GM12891 (cell line): ENCODE measurements around the gene CALCOCO1.

Experiments used
- DNase-seq: peaks from one replicate; pipeline ENCODE4 v3.0.0; 2011; ENCODE audit warnings: low spot score; ENCODE audit not compliant: insufficient read length
- FAIRE-seq: peaks from 2 replicates; lab custom pipeline; 2011; peaks lifted over from hg19 to GRCh38; lab: Jason Lieb, UNC
- PAX5 ChIP-seq: IDR thresholded peaks from 2 replicates; pipeline ENCODE4 v1.6.1; 2011; ENCODE audit warnings: low read length, moderate library complexity, mild to moderate bottlenecking; ENCODE audit not compliant: insufficient read depth, severe bottlenecking
- POLR2A ChIP-seq: IDR thresholded peaks from 2 replicates; pipeline ENCODE4 v1.6.1; 2011; ENCODE audit warnings: low read depth, low read length, control low read depth
- POLR2AphosphoS5 ChIP-seq: IDR thresholded peaks from 2 replicates; pipeline ENCODE4 v1.6.1; 2011; ENCODE audit warnings: low read depth, low read length, control low read depth
- POU2F2 ChIP-seq: IDR thresholded peaks from 2 replicates; pipeline ENCODE4 v1.6.1; 2011; ENCODE audit warnings: low read depth, mild to moderate bottlenecking, control low read depth, low read length, moderate library complexity
- SPI1 ChIP-seq: IDR thresholded peaks from 2 replicates; pipeline ENCODE4 v1.6.1; 2011; ENCODE audit warnings: low read depth, low read length, control low read depth
- TAF1 ChIP-seq: IDR thresholded peaks from 2 replicates; pipeline ENCODE4 v1.6.1; 2011; ENCODE audit warnings: low read depth, low read length, control low read depth

The CALCOCO1 gene

DNA sequence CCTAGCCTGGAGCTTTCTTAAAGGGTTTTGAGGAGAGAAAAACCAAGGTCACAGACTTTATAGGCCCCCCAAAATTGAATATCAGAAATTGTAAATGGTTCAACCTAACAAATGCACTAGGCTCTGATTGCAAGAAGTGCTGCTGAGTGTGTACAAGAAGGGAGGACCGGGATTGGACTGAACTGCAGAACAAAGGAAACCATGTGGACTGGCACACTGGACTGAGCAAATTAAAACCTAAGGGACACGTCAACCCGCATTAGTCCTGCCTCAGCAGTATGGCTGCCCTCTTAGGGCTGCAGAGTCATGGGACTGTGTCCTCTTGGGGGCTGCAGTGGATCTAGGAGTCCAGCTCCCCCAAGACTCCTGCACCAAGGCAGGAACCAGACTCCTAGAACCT, 25.4 kb upstream of the CALCOCO1 start:
- FAIRE-seq (no peak), DNase-seq (no peak)
- TF ChIP-seq PAX5 (no peak), POU2F2 (no peak), SPI1 (no peak), POLR2AphosphoS5 (no peak), POLR2A (no peak), TAF1 (no peak)

DNA sequence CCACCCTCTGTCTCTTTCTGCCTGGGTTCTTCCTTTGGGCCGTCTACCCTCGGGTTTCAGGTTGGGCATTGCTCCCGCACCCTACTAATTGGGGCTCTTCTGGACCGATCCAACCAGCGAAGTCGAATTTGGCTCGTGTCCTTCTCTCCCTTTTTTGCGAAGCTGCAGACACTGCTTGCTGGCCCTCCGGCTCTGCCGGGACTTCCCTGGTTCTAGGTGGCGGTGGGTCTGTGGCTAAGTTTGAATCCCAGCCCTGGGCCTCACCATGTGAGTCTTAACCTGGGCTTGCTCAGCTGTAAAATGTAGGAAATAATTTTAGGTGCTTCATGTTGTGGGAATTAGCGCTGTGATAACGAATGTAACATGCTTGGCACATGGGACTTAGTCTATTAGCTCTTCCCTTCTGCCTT, 24.9 kb upstream of the CALCOCO1 start:
- no peak for DNase-seq
- FAIRE-seq: peak; percentile 60
- TF ChIP-seq POU2F2: no peak
- TF ChIP-seq TAF1: no peak
- no peak for TF ChIP-seq PAX5
- no peak for TF ChIP-seq SPI1
- no peak for TF ChIP-seq POLR2AphosphoS5
- no peak for TF ChIP-seq POLR2A

DNA sequence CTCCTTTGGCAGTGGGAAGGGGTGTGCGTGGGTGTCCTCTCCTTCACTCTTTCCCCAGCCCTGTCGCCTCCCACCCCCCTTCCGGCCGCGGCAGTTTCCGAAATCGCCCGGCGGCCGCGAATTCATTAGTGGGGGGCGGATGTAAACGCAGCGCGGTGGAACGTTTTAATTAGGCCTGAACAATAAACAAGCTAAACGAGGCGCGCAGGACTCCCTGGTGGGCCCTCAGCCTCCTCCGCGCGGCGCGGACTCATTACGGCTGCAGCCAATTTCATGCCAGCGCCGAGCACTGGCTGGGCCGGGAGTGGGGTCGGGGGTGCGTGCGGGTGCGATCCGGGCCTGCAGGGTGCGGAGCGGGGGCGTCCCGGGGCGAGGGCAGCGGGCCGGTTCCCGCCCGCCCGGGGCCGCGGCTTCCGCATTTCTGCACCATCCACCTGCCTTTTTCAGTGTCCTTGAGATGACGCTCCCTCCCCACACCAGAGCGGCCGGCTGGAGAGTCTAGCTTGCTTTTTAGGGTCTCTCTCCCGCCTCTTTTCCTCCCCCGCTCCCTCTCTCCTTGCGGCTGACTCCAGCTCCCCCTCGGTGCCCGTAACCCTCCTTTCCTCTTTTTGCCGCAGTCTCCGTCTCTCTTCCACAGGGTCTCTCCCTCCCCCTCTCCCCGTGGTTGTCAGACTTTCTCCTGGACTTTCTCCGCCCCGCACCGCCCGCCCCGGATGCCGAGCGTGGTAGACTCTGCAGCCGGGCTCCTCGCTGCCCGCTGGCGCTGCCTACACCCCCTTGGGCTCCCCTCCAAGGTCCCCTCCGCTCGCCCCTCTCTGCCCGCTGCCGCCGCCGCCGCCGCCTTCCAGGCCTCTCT, 24.3 kb upstream of the CALCOCO1 start, which contains the start of gene CISTR:
CISTR (minus strand) TSS at position 644 of the 856 bp plus-strand sequence.
- FAIRE-seq (no peak), DNase-seq (peak; percentile 51)
- no peak for TF ChIP-seq POLR2AphosphoS5
- TF ChIP-seq POU2F2: no peak
- peak; percentile 72 for TF ChIP-seq SPI1
- TF ChIP-seq POLR2A: no peak; the same call in 1 of the 2 replicates
- TF ChIP-seq PAX5: peak; percentile 83
- TF ChIP-seq TAF1: no peak

DNA sequence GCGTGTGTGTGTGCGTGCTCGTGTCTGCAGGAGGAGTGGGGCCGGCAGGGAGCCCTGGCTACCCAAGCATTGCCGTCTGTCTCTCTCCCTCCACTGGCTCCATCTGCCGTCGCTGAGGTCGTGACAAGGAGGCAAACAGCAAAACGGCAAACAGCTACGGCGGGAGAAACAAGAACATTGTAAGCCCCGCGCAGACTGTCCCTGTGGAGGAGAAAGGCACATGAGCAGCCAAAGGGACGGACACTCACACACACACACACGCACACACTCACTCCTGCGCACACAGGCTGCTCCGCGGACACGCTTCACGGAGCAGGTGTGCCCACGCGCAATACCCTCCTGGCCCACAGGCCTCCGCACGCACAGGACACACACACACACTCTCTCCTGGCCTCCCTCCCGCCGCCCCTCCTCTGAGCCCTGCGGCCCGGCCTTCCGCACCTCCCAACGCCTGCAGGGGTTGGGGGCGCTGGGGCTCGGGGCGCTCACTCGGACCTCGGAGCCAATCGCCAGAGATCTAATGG, 23.6 kb upstream of the CALCOCO1 start:
- TF ChIP-seq TAF1 (no peak), POLR2AphosphoS5 (no peak), PAX5 (peak; percentile 82), POU2F2 (peak; percentile 36; the same call in 1 of the 2 replicates), SPI1 (no peak), POLR2A (no peak)
- DNase-seq (peak; percentile 41), FAIRE-seq (peak; percentile 93)

DNA sequence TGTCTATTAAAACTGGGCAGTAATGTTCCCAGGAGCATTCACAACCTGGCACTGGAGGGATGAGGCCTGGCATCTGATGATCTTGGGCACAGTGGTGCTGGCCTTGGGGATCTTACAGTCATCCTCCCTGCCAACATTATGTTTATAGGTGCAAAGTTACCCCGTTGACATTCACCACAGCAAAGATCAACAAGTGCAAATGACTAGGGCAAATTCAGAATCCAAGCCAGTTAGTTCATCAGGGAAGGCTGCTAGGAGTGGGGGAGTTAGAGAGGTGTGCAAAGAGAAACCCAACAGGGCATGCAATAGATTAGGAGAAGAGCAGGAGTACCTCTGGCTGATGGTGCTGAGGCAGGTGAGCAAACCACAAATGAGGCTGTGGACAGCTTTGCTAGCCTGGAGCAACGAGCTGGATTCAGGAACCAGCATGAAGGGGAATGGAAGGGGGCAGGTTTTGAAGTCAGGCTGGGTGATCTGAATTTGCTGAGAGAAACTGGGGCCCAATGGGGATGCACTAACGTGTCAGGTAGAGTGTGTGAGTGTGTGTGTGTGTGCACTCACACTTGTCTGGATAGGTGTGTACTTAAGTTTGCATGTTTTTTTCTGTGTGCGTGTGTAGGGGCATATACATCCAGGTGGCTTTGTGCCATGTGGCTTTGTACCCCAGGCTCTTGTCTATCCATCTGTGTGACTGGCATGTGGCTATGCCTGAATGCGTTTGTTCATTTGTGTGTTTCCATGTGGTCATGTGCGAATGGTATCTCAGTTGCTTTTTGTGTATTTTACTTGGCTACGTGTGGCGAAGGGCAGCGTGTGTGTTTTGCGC, 22.9 kb upstream of the CALCOCO1 start:
- DNase-seq: no peak
- TF ChIP-seq PAX5 (no peak), SPI1 (no peak), POLR2AphosphoS5 (no peak), TAF1 (no peak), POLR2A (no peak), POU2F2 (no peak)
- FAIRE-seq: no peak

DNA sequence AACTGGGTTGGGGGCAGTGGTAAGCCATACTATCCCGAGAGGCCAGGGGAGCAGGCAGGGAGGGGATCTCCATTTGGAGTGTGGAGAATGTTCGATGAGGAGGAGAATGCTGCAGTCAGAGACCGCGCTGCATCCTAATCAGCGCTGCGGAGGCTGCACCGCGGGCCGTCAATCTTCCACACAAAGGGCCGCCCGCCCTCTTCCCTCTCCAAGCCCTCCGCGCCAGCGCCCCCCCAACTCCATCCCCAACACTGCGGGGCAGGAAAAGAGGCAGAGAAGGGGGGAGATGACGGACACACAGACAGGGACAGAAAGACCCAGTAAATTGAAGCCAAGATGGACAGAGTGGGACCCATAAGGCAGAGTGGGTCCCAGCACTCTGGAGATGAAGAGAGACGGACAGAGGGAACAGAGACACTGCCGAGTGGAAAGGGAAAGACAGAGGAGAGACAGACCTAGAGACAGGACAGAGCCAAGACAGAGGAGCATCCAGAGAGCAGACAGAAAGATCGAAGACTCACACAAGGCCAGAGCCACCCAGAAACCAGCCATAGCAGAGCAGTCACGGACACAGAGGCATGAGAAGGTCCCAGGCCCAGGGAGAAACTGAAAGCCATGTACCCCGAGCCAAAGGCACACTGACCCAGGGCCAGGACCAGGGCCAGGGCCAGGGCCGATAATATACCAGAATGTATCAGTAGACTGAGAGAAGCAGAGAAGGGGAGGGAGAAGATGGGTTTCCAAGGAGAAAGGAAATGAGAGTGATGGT, 21.0 kb upstream of the CALCOCO1 start:
- TF ChIP-seq SPI1 (no peak), POLR2A (no peak), PAX5 (no peak), TAF1 (no peak), POU2F2 (no peak), POLR2AphosphoS5 (no peak)
- DNase-seq (no peak), FAIRE-seq (no peak)

DNA sequence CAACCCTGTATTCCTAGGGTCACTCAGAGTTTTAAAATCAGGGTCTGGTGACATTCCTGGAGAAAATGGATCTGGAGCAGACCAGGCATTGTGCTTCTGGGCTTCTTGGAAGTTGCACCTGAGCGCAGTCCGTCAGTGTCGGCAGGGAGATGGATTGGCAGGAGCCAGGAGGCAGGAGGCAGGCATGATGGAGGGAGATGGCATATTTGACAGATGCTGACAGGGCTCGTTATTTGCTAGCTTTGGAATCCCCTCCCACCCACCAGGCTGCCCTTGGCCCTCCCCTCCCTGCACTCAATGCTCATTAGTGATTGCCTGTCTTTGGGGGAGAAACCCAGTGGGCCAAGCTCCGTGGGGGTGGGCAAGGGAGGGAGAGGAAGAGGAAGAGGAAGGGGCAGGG, 19.8 kb upstream of the CALCOCO1 start:
- DNase-seq (no peak), FAIRE-seq (no peak)
- no peak for TF ChIP-seq POLR2A

DNA sequence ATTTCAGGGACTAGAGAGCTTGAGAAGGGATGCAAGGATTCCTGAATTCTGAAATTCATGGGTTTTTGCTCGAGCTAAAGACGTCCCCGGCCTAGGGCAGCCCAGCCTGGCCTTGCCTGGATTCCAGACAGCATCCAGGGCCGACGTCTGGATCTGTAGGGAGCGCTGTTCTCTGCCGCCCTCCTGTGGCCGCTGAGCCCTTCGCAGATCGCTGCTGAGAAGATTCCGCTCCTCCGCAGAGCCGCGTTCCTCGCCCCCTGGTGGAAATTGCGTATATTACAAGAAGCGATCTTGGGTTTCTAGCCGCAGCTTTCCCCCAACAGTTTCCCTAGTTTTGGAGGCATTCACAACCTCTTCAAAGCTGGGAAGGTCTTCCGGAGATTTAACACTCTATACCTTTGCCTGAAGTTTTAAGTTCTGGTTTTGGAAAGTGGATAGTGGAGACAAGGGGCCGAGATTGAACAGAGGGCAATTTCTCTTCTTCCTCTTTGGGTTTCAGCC, 19.4 kb upstream of the CALCOCO1 start:
- TF ChIP-seq PAX5: no peak
- TF ChIP-seq POU2F2: peak; percentile 74; the same call in 1 of the 2 replicates
- peak; percentile 72 for FAIRE-seq
- peak; percentile 71 for DNase-seq

DNA sequence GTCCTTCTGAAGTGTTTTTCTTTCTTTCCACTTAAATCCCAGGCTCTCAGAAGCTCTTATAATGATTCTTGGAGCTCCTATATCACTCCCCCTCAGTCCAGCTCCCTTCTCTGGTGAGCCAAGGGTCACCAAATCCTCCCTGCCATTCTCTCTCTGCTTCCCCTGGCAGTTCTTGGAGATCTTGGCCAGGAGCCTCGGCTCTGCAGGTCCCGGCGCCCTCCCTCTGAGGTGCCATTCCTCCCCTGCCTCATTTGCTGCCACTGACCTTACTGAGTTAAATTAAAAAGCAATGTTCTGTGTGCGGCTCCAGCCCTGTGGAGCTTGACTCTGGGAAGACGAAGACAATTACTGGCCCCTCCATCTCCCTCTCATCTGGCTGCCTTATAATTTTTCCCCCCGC, 17.5 kb upstream of the CALCOCO1 start:
- FAIRE-seq (no peak), DNase-seq (no peak)
- TF ChIP-seq POLR2A: no peak
- no peak for TF ChIP-seq POU2F2
- TF ChIP-seq POLR2AphosphoS5: no peak
- no peak for TF ChIP-seq TAF1
- TF ChIP-seq PAX5: no peak
